Trophoblast cell (in vitro differentiated cells and primary cell): Measurements from ENCODE around the gene LRP1B.

Experiments used
- DNase-seq, 2 donors: peaks; one replicate each; pipeline ENCODE4 v3.0.0-alpha.2; 2016
- H2AFZ ChIP-seq: 2 replicates; pipeline ENCODE4 v1.6.1; 2013; ENCODE audit warnings: low read length, moderate library complexity, mild to moderate bottlenecking; ENCODE audit not compliant: insufficient read depth, poor library complexity
- H2AK5ac ChIP-seq: 2 replicates; pipeline ENCODE4 v1.6.1; 2013; ENCODE audit warnings: mild to moderate bottlenecking, low read length
- H2BK120ac ChIP-seq: 2 replicates; pipeline ENCODE4 v1.6.1; 2013; ENCODE audit warnings: low read length, mild to moderate bottlenecking, moderate library complexity; ENCODE audit not compliant: insufficient read depth, poor library complexity
- H2BK12ac ChIP-seq: 2 replicates; pipeline ENCODE4 v1.6.1; 2013; ENCODE audit warnings: mild to moderate bottlenecking, low read length, moderate library complexity
- H2BK5ac ChIP-seq: 2 replicates; pipeline ENCODE4 v1.6.1; 2013; ENCODE audit warnings: low read length, low read depth, moderate library complexity, mild to moderate bottlenecking; ENCODE audit not compliant: poor library complexity
- H3K14ac ChIP-seq: 2 replicates; pipeline ENCODE4 v1.6.1; 2013; ENCODE audit warnings: mild to moderate bottlenecking, low read length
- H3K18ac ChIP-seq: 2 replicates; pipeline ENCODE4 v1.6.1; 2013; ENCODE audit warnings: mild to moderate bottlenecking, low read length
- H3K23ac ChIP-seq: 2 replicates; pipeline ENCODE4 v1.6.1; 2013; ENCODE audit warnings: low read length
- H3K27ac ChIP-seq: 2 replicates; pipeline ENCODE4 v1.5.1; 2013; ENCODE audit warnings: low read depth, mild to moderate bottlenecking, inconsistent platforms, low read length, moderate library complexity
- H3K27me3 ChIP-seq: 2 replicates; pipeline ENCODE4 v1.6.1; 2013; ENCODE audit warnings: inconsistent platforms, mild to moderate bottlenecking, low read length, moderate library complexity; ENCODE audit not compliant: insufficient read depth
- H3K36me3 ChIP-seq, 2 experiments: 1 replicate in 1 of 2; 2 replicates in 1 of 2; pipeline ENCODE4 v1.6.1; 2013; ENCODE audit warnings: low read length in 2 of 2, mild to moderate bottlenecking in 2 of 2, moderate library complexity in 1 of 2; ENCODE audit not compliant: insufficient read depth in 2 of 2, control insufficient read depth in 1 of 2
- H3K4ac ChIP-seq: 2 replicates; pipeline ENCODE4 v1.6.1; 2013; ENCODE audit warnings: low read depth, mild to moderate bottlenecking, low read length, moderate library complexity
- H3K4me1 ChIP-seq, 2 experiments: 1 replicate in 1 of 2; 2 replicates in 1 of 2; pipeline ENCODE4 v1.6.1; 2013; ENCODE audit warnings: low read length in 2 of 2, mild to moderate bottlenecking in 2 of 2, moderate library complexity in 1 of 2; ENCODE audit not compliant: insufficient read depth in 2 of 2, control insufficient read depth in 1 of 2
- H3K4me2 ChIP-seq: 2 replicates; pipeline ENCODE4 v1.6.1; 2013; ENCODE audit warnings: inconsistent platforms, mild to moderate bottlenecking, low read length, moderate library complexity
- H3K4me3 ChIP-seq: 2 replicates; pipeline ENCODE4 v1.5.1; 2013; ENCODE audit warnings: mild to moderate bottlenecking, low read depth, low read length, inconsistent platforms
- H3K79me1 ChIP-seq: one replicate; pipeline ENCODE4 v1.6.1; 2013; ENCODE audit warnings: low read length
- H3K79me2 ChIP-seq: 2 replicates; pipeline ENCODE4 v1.6.1; 2013; ENCODE audit warnings: low read length, mild to moderate bottlenecking; ENCODE audit not compliant: control insufficient read depth, insufficient read depth, poor library complexity
- H3K9ac ChIP-seq: 2 replicates; pipeline ENCODE4 v1.6.1; 2013; ENCODE audit warnings: mild to moderate bottlenecking, low read length
- H3K9me3 ChIP-seq: 2 replicates; pipeline ENCODE4 v1.6.1; 2013; ENCODE audit warnings: low read depth, mild to moderate bottlenecking, control low read depth, inconsistent platforms, low read length; ENCODE audit not compliant: insufficient read depth
- H4K12ac ChIP-seq: 2 replicates; pipeline ENCODE4 v1.6.1; 2013; ENCODE audit warnings: low read depth, mild to moderate bottlenecking, low read length, moderate library complexity
- H4K8ac ChIP-seq: 2 replicates; pipeline ENCODE4 v1.6.1; 2013; ENCODE audit warnings: low read depth, mild to moderate bottlenecking, low read length, moderate library complexity
- H4K91ac ChIP-seq: one replicate; pipeline ENCODE4 v1.6.1; 2013; ENCODE audit warnings: low read depth, mild to moderate bottlenecking, low read length, moderate library complexity
- WGBS: extraction: QIAGEN DNeasy Blood & Tissue Kit; methylation state at CpG from one replicate; pipeline ENCODE4 v1.1.7; 2013; ENCODE audit warnings: missing lambda C conversion rate; ENCODE audit not compliant: insufficient read length, insufficient coverage; ENCODE audit errors: extremely low coverage; 5-methylcytosine and 5-hydroxymethylcytosine counted together

The LRP1B gene

DNA sequence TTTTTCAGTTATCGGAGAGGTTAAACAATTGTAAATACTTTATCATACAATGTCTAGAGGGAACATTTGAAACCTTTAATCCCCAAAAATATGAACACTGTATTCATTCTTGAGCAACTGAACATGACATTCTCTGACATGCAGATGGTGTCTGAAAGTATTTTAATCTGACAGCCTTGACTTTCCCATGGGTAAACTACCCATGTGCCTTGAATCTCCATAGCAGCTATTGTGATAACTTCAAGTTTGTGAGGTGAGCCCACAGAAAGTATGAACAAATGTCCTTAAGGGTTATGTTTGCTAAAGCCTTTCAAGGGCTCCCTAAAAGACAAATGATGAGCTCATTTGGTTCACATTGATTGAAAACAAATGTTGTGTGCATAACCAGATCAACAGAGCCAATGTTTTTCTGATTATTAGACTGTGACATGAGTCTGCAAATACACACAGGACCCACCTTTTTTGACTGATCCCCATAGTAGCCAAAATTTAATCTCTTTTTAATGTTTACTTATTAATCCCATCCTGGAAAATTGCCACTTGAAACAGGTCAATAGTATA lies 1326.0 kb downstream of the LRP1B start:
- Histone ChIP-seq H4K91ac (no peak overlapping the region), H2AK5ac (no peak overlapping the region)
- WGBS, result no CpG with 5 or more reads among the region's 1 CpG

DNA sequence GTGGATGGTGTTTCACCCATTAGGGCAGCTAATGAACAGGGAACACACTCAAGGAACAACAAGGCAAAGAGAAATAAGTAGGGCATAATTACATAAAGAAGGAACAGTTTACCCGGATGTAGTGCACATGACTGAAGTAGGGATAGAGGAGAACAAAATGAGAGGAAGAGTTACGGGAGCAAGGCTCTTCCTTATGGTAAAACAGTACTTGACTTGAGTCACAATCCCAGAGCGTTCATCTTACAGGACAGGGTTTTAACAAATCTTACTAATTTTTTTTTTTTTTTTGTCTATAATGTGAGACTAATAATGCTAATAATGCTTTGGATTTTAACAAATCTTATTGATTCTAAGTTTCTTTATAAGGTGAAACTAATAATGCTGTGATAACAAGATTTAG lies 1329.5 kb downstream of the LRP1B start:
- WGBS, result no CpG with 5 or more reads among the region's 3 CpGs
- DNase-seq, result no peak

More for the DNA sequence above, 1326.0 kb downstream of the LRP1B start:
- H3K4me3 ChIP-seq, result no peak overlapping the region
- H4K8ac ChIP-seq, result no peak overlapping the region
- H3K4me1 ChIP-seq, result no peaks in the 10 kb centered on the region
- H3K9me3 ChIP-seq, result no peaks in the 10 kb centered on the region
- H3K4ac ChIP-seq, result no peak overlapping the region
- no peaks in the 10 kb centered on the region for H3K27me3 ChIP-seq
- no peaks in the 10 kb centered on the region for H3K36me3 ChIP-seq
- no peaks in the 10 kb centered on the region for H3K79me2 ChIP-seq
- no peak overlapping the region for H3K23ac ChIP-seq
- no peak overlapping the region for H2BK120ac ChIP-seq
- no peak overlapping the region for H2AFZ ChIP-seq
- H2BK12ac ChIP-seq, result no peak overlapping the region
- no peaks in the 10 kb centered on the region for H3K79me1 ChIP-seq
- no peak overlapping the region for H3K14ac ChIP-seq
- DNase-seq, result no peak
- H3K4me2 ChIP-seq, result no peak overlapping the region
- no peak overlapping the region for H2BK5ac ChIP-seq
- no peak overlapping the region for H3K18ac ChIP-seq
- no peak overlapping the region for H3K27ac ChIP-seq
- H3K9ac ChIP-seq, result no peak overlapping the region
- no peak overlapping the region for H4K12ac ChIP-seq

DNA sequence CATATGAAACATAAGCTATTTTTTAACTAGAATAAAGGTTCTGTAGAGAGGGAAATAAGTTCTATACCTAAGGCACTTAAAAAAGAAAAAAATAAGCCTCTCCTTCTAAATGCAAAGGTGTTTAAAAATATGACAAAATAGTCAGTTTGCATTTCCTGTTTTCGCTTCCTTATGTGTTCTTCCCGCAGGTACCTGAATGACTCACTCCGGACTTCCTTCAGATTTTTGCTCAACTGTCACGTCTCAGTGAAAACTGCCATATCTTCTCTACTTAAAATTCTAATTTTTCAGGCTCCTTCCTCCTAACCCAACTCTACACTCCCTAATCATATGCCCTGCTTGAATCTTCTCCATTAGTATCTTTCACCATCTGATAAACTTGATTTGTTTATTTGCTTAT lies 1333.1 kb downstream of the LRP1B start:
- no peaks in the 10 kb centered on the region for H3K79me1 ChIP-seq
- H2BK5ac ChIP-seq, result no peak overlapping the region
- no peak overlapping the region for H2BK12ac ChIP-seq
- no peak overlapping the region for H2BK120ac ChIP-seq
- H3K27ac ChIP-seq, result no peak overlapping the region
- no peak overlapping the region for H3K18ac ChIP-seq
- no peaks in the 10 kb centered on the region for H3K36me3 ChIP-seq
- H3K4me2 ChIP-seq, result no peak overlapping the region
- no peak overlapping the region for H4K8ac ChIP-seq
- H3K27me3 ChIP-seq, result no peaks in the 10 kb centered on the region
- peak in 1 of 2 donors; percentile 2 for DNase-seq
- H2AK5ac ChIP-seq, result no peak overlapping the region
- no peak overlapping the region for H3K4me3 ChIP-seq
- H3K23ac ChIP-seq, result no peak overlapping the region
- H3K14ac ChIP-seq, result no peak overlapping the region
- no CpG with 5 or more reads among the region's 4 CpGs for WGBS
- H4K91ac ChIP-seq, result no peak overlapping the region
- H3K4me1 ChIP-seq, result no peaks in the 10 kb centered on the region
- no peak overlapping the region for H2AFZ ChIP-seq
- H4K12ac ChIP-seq, result no peak overlapping the region
- H3K4ac ChIP-seq, result no peak overlapping the region
- H3K79me2 ChIP-seq, result no peaks in the 10 kb centered on the region
- no peaks in the 10 kb centered on the region for H3K9me3 ChIP-seq
- no peak overlapping the region for H3K9ac ChIP-seq

More for the DNA sequence above, 1329.5 kb downstream of the LRP1B start:
- Histone ChIP-seq H2BK5ac (no peak overlapping the region), H3K27me3 (no peaks in the 10 kb centered on the region), H3K14ac (no peak overlapping the region), H3K79me2 (no peaks in the 10 kb centered on the region), H2BK120ac (no peak overlapping the region), H2AFZ (no peak overlapping the region), H3K4me3 (no peak overlapping the region), H3K4me2 (no peak overlapping the region), H3K36me3 (no peaks in the 10 kb centered on the region), H3K18ac (no peak overlapping the region), H3K4me1 (no peaks in the 10 kb centered on the region), H3K23ac (no peak overlapping the region), H4K12ac (no peak overlapping the region), H3K79me1 (no peaks in the 10 kb centered on the region), H3K9me3 (no peaks in the 10 kb centered on the region), H3K4ac (no peak overlapping the region), H2BK12ac (no peak overlapping the region), H4K91ac (no peak overlapping the region), H2AK5ac (no peak overlapping the region), H4K8ac (no peak overlapping the region), H3K27ac (no peak overlapping the region), H3K9ac (no peak overlapping the region)

DNA sequence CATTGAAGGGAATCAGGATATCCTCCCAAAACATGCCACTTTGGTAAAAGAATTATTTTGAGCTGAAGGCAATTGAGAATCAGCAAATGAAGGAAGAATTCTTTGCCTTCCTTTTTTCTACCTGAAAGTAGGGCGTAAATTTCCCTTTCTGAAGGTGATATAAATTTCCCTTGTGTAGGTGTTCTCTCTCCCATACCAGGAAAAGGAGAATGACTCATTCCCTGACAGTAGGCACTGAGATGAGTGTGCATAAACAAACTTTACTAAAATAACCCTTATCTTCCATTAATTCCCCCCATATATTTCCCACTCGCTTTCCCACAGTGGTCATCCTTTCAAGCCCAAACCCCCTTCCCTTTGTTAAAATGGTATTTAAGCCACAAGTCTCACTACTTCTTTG lies 1339.0 kb downstream of the LRP1B start:
- Histone ChIP-seq H4K8ac (no peak overlapping the region), H3K79me1 (no peaks in the 10 kb centered on the region), H3K4me1 (no peaks in the 10 kb centered on the region), H3K27ac (no peak overlapping the region), H3K27me3 (no peaks in the 10 kb centered on the region), H2BK120ac (no peak overlapping the region), H3K23ac (no peak overlapping the region), H3K9me3 (no peaks in the 10 kb centered on the region), H3K18ac (no peak overlapping the region), H2AFZ (no peak overlapping the region), H3K4ac (no peak overlapping the region), H3K14ac (no peak overlapping the region), H3K4me2 (no peak overlapping the region), H4K91ac (no peak overlapping the region), H2AK5ac (no peak overlapping the region), H2BK5ac (no peak overlapping the region), H4K12ac (no peak overlapping the region), H3K9ac (no peak overlapping the region), H3K4me3 (no peak overlapping the region), H3K79me2 (no peaks in the 10 kb centered on the region), H2BK12ac (no peak overlapping the region), H3K36me3 (no peaks in the 10 kb centered on the region)
- no CpG with 5 or more reads among the region's 2 CpGs for WGBS
- no peak for DNase-seq
